ENCODE data around the gene CUL9. TPM values are rescaled to one million over a fixed set of nuclear protein-coding genes. Genes with fewer than 3 reads are reported as not detected.
A peak's percentile ranks its signal among the peaks of the same experiment; 100 is the strongest.
"Not testable (repeated sequence)": the region's sequence is repeated elsewhere in the genome, so short reads cannot be mapped to it uniquely, and the experiment has no call there.

Gene CUL9
- total RNA-seq: 10 to 100 TPM; 14.6 to 18.7 (median 16.3) TPM
- polyA plus RNA-seq: 15.7 TPM
- long read RNA-seq, donor 1, partial matches to known transcripts: 14 of 16 reads
- long read RNA-seq, donor 1, other reads (novel, unspliced or antisense): 2 of 16 reads
- long read RNA-seq, donor 2, partial matches to known transcripts: 7 of 12 reads
- long read RNA-seq, donor 2, other reads (novel, unspliced or antisense): 5 of 12 reads
- long read RNA-seq, donor 3, partial matches to known transcripts: 18 of 20 reads
- long read RNA-seq, donor 3, other reads (novel, unspliced or antisense): 2 of 20 reads
- long read RNA-seq, donor 4, partial matches to known transcripts: 8 of 11 reads
- long read RNA-seq, donor 4, other reads (novel, unspliced or antisense): 3 of 11 reads

DNA sequence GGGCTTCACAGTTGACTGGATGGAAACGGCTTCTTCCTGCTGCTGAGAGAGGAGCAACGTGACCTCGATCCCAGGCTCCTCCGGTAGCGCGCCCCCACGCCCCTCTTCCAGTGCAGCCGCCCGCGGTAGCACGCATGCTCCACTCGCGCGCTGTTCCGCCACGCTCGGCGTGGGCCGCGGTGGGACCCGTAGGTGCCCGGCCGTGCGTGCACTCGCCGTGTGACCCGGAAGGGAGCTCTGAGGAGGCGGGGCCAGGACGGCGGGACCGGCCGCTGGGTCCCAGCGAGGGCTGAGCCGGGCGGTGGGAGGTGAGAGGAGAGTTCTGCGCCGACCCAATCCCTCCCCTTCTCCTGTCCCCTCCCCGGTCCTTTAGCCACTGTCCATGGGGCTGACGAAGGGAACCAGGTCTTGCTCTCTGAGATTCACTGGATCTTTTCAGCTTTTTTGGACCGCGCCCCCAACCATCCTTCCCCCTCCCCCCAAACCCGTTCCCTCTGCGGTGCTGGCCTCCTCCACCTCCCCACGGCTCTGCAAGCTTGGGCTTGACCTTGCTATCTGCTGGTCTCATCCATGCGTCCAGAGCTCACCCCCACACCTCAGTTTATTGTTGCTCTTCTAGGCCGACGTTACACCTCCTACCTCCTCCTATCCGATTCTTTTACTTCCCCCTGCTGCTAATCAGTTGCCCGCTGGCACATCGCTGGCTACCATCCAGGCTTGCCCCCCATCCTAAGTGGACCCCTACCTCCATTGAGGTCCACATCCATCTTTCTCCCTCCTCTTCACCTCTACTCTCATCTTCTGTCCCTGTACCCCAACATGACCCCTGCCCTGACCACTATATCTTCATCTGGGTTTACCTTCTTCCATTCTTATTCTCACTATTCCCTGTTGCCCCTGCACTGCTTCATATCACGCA, at the start of gene CUL9:
TSS of gene CUL9 (plus strand) at position 255 of the 919 bp plus-strand sequence. CDS start 2,115 bp downstream, outside the sequence.
- Histone ChIP-seq H3K4me1 (ENCODE audit: control insufficient read depth, insufficient read depth, low read length) (no peaks in the 10 kb centered on the region), H3K27ac (ENCODE audit: low read length) (peak within 1 kb of the TSS; percentile 4), H3K9me3 (ENCODE audit: control insufficient read depth, low read length) (no peaks in the 10 kb centered on the region), H3K27me3 (ENCODE audit: control insufficient read depth, insufficient read depth) (no peaks in the 10 kb centered on the region), H3K4me3 (ENCODE audit: low read length) (peak within 1 kb of the TSS; percentile 62)
- peak; percentile 96 to 98 for ATAC-seq
- intact Hi-C loops (cut with DNase I): no loop called here
- under 1% methylated on average over 51 of the region's 51 CpGs for WGBS
- DNase-seq: peak; percentile 90 to 96 (median 95)

DNA sequence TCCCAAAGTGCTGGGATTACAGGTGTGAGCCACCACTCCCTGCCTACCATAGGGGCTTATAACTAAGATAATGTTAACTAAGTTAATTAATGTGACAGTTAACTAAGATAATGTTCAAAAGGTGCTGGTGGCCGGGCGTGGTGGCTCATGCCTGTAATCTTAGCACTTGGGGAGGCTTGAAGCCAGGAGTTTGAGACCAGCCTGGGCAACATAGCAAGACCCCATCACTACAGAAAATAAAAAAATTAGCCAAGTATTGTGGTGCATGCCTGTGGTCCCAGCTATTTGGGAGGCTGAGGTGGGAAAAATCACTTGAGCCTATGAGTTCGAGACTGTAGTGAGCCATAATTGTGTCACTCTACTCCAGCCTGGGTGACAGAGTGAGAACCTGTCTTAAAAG, 43.7 kb upstream of the CUL9 start:
- no peaks in the 10 kb centered on the region for H3K4me1 ChIP-seq (ENCODE audit: control insufficient read depth, insufficient read depth, low read length)
- intact Hi-C loops (cut with DNase I): loop anchor here in 1 of 4 donors (10.0 kb wide), 1 partner anchor 63 kb away; the partner anchor contains the start of gene PTK7
- over 99% methylated on average over 3 of the region's 3 CpGs for WGBS
- no peak overlapping the region for H3K4me3 ChIP-seq (ENCODE audit: low read length)
- no peak for ATAC-seq
- DNase-seq: peak in 2 of 3 donors; percentile 12 to 26
- H3K27me3 ChIP-seq (ENCODE audit: control insufficient read depth, insufficient read depth): no peaks in the 10 kb centered on the region
- no peaks in the 10 kb centered on the region for H3K9me3 ChIP-seq (ENCODE audit: control insufficient read depth, low read length)
- H3K27ac ChIP-seq (ENCODE audit: low read length): no peak overlapping the region

DNA sequence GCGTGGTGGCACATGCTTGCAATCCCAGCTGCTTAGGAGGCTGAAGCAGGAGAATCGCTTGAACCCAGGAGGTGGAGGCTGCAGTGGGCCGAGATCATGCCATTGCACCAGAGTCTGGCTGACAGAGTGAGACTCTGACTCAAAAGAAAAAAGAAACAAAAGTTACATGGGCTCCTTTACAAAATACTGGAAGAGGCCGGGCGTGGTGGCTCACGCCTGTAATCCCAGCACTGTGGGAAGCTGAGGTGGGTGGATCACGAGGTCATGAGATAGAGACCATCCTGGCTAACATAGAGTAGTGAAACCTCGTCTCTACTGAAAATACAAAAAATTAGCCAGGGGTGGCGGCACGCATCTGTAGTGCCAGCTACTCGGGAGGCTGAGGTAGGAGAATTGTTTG, 42.0 kb upstream of the CUL9 start:
- WGBS: 88% methylated on average over 11 of the region's 11 CpGs
- ATAC-seq, DNase-seq: not testable (repeated sequence)

DNA sequence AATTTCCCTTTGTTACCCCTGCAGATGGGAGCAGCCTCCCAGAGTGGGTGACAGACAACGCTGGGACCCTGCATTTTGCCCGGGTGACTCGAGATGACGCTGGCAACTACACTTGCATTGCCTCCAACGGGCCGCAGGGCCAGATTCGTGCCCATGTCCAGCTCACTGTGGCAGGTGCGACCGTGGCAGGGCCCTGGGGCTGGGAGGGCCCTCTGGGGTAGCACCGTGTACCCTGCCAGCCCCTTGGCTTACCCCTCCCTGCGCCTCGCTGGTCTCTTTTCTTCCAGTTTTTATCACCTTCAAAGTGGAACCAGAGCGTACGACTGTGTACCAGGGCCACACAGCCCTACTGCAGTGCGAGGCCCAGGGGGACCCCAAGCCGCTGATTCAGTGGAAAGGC, 40.4 kb upstream of the CUL9 start:
- Histone ChIP-seq H3K9me3 (ENCODE audit: control insufficient read depth, low read length) (no peaks in the 10 kb centered on the region), H3K4me1 (ENCODE audit: control insufficient read depth, insufficient read depth, low read length) (no peaks in the 10 kb centered on the region), H3K27me3 (ENCODE audit: control insufficient read depth, insufficient read depth) (no peaks in the 10 kb centered on the region), H3K27ac (ENCODE audit: low read length) (no peak overlapping the region), H3K4me3 (ENCODE audit: low read length) (no peak overlapping the region)
- intact Hi-C loops (cut with DNase I): loop anchor here (5.0 to 10.0 kb wide), 6 partner anchors 57 to 239 kb away; partner anchors contain the start of genes KLHDC3 (in 1 of the 4) and MEA1 (in 1 of the 4)
- WGBS: 91% methylated on average over 16 of the region's 16 CpGs
- ATAC-seq (no peak), DNase-seq (peak in 1 of 3 donors; percentile 44)

More for the DNA sequence above, 42.0 kb upstream of the CUL9 start:
- not testable (repeated sequence) for H3K27me3 ChIP-seq (ENCODE audit: control insufficient read depth, insufficient read depth); H3K4me1 ChIP-seq (ENCODE audit: control insufficient read depth, insufficient read depth, low read length); H3K27ac ChIP-seq (ENCODE audit: low read length); H3K4me3 ChIP-seq (ENCODE audit: low read length); H3K9me3 ChIP-seq (ENCODE audit: control insufficient read depth, low read length)
- intact Hi-C loops (cut with DNase I): loop anchor here (5.0 to 10.0 kb wide), 7 partner anchors 55 to 238 kb away; partner anchors contain the start of genes KLHDC3 (in 1 of the 4), MEA1 (in 1 of the 4) and PTK7 (in 1 of the 4)

DNA sequence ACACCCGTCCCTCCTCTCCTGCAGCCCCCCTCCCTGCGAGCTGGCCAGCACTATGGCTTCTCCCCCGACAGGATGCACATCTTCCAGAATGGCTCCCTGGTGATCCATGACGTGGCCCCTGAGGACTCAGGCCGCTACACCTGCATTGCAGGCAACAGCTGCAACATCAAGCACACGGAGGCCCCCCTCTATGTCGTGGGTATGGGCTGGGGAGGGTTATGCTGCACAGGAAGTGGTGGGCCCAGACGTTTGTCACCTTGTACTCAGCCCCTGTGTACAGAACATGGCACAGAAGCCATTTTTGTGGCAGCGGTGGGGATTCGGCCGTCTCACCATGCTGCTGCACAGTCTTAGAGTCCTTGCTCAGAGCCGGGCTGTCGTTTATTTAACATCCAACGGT, 39.9 kb upstream of the CUL9 start:
- intact Hi-C loops (cut with DNase I): loop anchor here (5.0 to 10.0 kb wide), 6 partner anchors 57 to 240 kb away; partner anchors contain the start of genes KLHDC3 (in 1 of the 4) and MEA1 (in 1 of the 4)
- ATAC-seq (no peak), DNase-seq (no peak)
- Histone ChIP-seq H3K4me3 (ENCODE audit: low read length) (no peak overlapping the region), H3K9me3 (ENCODE audit: control insufficient read depth, low read length) (no peaks in the 10 kb centered on the region), H3K27me3 (ENCODE audit: control insufficient read depth, insufficient read depth) (no peaks in the 10 kb centered on the region), H3K4me1 (ENCODE audit: control insufficient read depth, insufficient read depth, low read length) (no peaks in the 10 kb centered on the region), H3K27ac (ENCODE audit: low read length) (no peak overlapping the region)
- WGBS: 72% methylated on average over 14 of the region's 14 CpGs

DNA sequence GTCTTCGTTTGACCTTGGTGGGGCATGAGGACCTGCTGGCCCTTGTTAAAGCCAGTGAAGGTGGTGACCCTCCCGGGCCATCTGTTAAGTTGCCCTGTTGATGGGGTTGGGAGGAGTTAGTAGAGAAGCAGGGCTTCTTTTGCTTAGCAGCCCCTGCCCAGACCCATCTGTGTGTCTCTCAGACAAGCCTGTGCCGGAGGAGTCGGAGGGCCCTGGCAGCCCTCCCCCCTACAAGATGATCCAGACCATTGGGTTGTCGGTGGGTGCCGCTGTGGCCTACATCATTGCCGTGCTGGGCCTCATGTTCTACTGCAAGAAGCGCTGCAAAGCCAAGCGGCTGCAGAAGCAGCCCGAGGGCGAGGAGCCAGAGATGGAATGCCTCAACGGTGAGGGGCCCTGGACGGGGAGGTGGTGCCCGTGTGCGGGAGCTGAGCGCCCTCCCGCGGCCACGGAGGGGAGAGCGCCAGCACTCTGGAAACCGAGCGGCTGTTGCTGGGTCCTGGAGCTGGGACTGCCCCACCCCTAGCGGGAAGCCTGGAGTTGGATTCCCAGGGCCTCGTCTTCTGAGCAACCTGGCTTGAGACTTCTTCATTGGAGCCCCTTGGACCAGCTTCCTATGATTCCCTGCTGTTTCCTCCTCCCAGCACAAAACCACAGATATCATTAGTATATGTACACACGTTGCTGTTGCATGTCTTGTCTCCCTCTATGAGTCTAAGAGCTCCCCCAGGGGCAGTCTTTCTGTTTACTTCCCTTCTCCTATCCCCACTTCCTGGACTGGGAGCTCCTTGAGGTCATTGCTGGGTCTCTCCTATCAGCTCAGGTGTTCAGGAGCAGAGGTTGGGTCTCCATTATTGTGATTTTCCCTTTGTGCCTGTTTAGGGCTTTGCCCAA, 38.5 kb upstream of the CUL9 start:
- Histone ChIP-seq H3K4me1 (ENCODE audit: control insufficient read depth, insufficient read depth, low read length) (no peaks in the 10 kb centered on the region), H3K4me3 (ENCODE audit: low read length) (no peak overlapping the region), H3K27ac (ENCODE audit: low read length) (peak overlapping the region; percentile 17), H3K9me3 (ENCODE audit: control insufficient read depth, low read length) (no peaks in the 10 kb centered on the region), H3K27me3 (ENCODE audit: control insufficient read depth, insufficient read depth) (no peaks in the 10 kb centered on the region)
- ATAC-seq (peak; percentile 95 to 96), DNase-seq (peak; percentile 91 to 96 (median 96))
- intact Hi-C loops (cut with DNase I): loop anchor here (2.0 to 10.0 kb wide), 7 partner anchors 59 to 241 kb away; partner anchors contain the start of genes KLHDC3 (in 1 of the 4) and MEA1 (in 1 of the 4)
- WGBS: 11% methylated on average over 25 of the region's 25 CpGs

DNA sequence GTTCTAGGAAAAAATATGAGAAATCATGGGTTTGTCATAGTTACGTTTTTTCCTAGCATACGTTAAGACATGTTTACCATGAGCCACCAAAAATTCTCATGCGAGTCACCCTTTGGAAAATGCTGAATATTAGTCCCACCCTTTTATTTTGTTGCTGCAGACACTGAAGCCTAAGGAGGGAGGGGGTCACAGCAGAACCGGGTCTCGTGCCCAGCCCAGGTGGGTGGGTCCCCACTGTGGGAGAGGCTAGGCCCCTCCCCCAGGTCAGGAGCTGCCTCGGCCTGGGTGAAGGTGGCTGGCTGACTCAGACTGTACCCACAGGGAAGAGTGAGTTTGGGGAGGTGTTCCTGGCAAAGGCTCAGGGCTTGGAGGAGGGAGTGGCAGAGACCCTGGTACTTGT, 37.1 kb upstream of the CUL9 start:
- H3K4me1 ChIP-seq (ENCODE audit: control insufficient read depth, insufficient read depth, low read length): no peaks in the 10 kb centered on the region
- H3K27me3 ChIP-seq (ENCODE audit: control insufficient read depth, insufficient read depth): no peaks in the 10 kb centered on the region
- no peak for ATAC-seq
- intact Hi-C loops (cut with DNase I): loop anchor here (2.0 to 10.0 kb wide), 7 partner anchors 60 to 243 kb away; partner anchors contain the start of genes KLHDC3 (in 1 of the 4) and MEA1 (in 1 of the 4)
- 78% methylated on average over 6 of the region's 6 CpGs for WGBS
- DNase-seq: no peak
- H3K4me3 ChIP-seq (ENCODE audit: low read length): no peak overlapping the region
- no peaks in the 10 kb centered on the region for H3K9me3 ChIP-seq (ENCODE audit: control insufficient read depth, low read length)
- H3K27ac ChIP-seq (ENCODE audit: low read length): no peak overlapping the region

DNA sequence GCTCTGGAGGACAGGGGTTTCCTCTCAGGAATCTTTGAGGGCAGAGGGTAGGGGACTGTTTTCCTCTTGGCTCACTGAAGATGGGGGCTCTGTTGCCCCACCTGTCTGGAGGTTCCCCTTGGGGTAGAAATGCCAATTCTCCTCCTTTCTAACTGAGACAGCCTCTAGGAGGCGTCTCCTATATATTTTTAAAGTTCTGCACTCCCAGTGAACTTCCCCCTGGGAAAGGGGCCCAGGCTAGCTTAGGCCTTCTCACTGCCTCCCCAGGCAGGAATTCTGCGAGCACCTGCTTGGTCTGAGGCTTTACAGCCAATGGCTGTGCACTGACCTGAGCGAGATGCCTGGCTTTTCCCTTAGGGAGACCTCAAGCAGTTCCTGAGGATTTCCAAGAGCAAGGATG, 35.7 kb upstream of the CUL9 start:
- Histone ChIP-seq H3K9me3 (ENCODE audit: control insufficient read depth, low read length) (no peaks in the 10 kb centered on the region), H3K4me1 (ENCODE audit: control insufficient read depth, insufficient read depth, low read length) (no peaks in the 10 kb centered on the region), H3K27ac (ENCODE audit: low read length) (no peak overlapping the region), H3K4me3 (ENCODE audit: low read length) (no peak overlapping the region), H3K27me3 (ENCODE audit: control insufficient read depth, insufficient read depth) (no peaks in the 10 kb centered on the region)
- DNase-seq: peak in 1 of 3 donors; percentile 18
- no peak for ATAC-seq
- WGBS: 90% methylated on average over 3 of the region's 3 CpGs
- intact Hi-C loops (cut with DNase I): loop anchor here in 3 of 4 donors (10.0 kb wide), 3 partner anchors 61 to 241 kb away; no protein-coding TSS in a partner anchor

DNA sequence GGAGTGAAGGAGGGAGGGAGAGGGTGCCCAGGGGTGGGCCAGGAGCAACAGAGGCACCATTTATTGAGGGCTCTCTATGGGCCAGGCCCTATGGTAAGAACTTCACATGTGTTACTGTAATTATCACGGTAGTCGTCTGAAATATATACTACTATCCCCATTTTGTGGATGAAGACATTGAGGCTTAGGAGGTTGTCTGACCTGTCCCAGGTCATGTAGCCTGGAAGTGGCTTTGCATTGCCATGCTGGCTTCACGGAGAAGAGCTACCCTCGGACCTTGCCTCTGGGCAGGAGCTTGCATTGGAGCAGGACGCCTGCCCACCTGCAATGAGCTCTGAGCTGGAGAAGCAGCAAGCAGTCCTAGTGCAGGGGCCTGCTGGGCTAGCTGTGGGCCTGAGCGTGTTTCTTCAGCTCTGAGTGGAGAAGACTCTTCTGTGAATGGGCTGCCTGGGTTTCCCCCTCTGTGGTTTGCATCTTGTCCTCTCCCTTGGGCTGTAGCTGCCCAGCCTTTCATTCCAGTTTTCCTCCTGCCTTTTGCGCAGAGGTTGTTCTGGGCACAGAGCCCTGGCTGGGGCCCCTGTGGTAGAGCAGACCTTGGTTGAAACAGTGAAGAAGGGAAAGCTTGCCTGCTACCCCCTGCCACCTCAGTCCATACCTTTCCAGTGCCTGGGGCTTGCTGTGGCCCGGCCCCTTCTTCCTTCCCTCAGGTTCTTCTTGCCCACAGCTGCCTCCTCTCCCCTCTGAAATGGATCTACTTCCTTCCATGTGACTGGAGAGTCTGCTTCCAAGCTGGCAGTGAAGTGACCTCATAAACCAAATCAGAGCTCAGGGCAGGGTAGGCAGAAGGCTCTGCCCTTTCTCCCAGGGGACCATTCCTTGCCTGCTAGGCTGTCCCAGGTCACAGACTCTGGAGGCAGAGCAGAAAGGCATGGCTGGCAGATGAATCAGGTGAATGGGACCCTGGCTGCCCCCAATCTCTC, 35.0 kb upstream of the CUL9 start:
- H3K27ac ChIP-seq (ENCODE audit: low read length): no peak overlapping the region
- H3K4me1 ChIP-seq (ENCODE audit: control insufficient read depth, insufficient read depth, low read length): no peaks in the 10 kb centered on the region
- no peak overlapping the region for H3K4me3 ChIP-seq (ENCODE audit: low read length)
- DNase-seq (peak in 1 of 3 donors; percentile 34), ATAC-seq (no peak)
- H3K27me3 ChIP-seq (ENCODE audit: control insufficient read depth, insufficient read depth): no peaks in the 10 kb centered on the region
- intact Hi-C loops (cut with DNase I): loop anchor here in 3 of 4 donors (10.0 kb wide), 3 partner anchors 62 to 242 kb away; no protein-coding TSS in a partner anchor
- no peaks in the 10 kb centered on the region for H3K9me3 ChIP-seq (ENCODE audit: control insufficient read depth, low read length)
- 94% methylated on average over 8 of the region's 8 CpGs for WGBS

Measured in right cardiac atrium (tissue), 5 donors.